ENCODE measurements around the gene PSMC5. TPM values are rescaled to one million over a fixed set of nuclear protein-coding genes. Genes with fewer than 3 reads are reported as not detected.
"Not testable (repeated sequence)": the region's sequence is repeated elsewhere in the genome, so short reads cannot be mapped to it uniquely, and the experiment has no call there.

Gene PSMC5
- total RNA-seq, 2 experiments from 2014 or later = 119 to 155 TPM

GRCh38 chr17:63835167-63835720 is 8.0 kb downstream of the PSMC5 start:
- H3K9me3 Mint-ChIP-seq = no peaks in the 10 kb centered on the region
- CTCF ChIA-PET = interaction anchor here (0.7 to 8.7 kb wide), 11 partner anchors 9 to 410 kb away, joined by 3 to 47 read pairs (median 4); partner anchors contain the start of genes CCDC47, DDX42 and SMARCD2
- H3K4me3 Mint-ChIP-seq = no peak overlapping the region
- H3K4me1 Mint-ChIP-seq = peaks cover 51% of the 10 kb centered on the region
- H3K36me3 Mint-ChIP-seq (ENCODE audit: low read depth) = peaks cover 53% of the 10 kb centered on the region
- DNase-seq = no peak
- H3K27me3 Mint-ChIP-seq = no peaks in the 10 kb centered on the region
- POLR2A ChIA-PET = no interaction called here
- H3K27ac Mint-ChIP-seq = peak overlapping the region; percentile 16

GRCh38 chr17:63836811-63837210 is 9.6 kb downstream of the PSMC5 start:
- ChIA-PET POLR2A (no interaction called here), CTCF (interaction anchor here (1.9 to 8.7 kb wide), 2 partner anchors 8 to 11 kb away, joined by 6 to 47 read pairs; no protein-coding TSS in a partner anchor)
- Mint-ChIP-seq H3K27ac (no peak overlapping the region), H3K27me3 (no peaks in the 10 kb centered on the region), H3K36me3 (ENCODE audit: low read depth) (peaks cover 44% of the 10 kb centered on the region), H3K4me3 (no peak overlapping the region), H3K9me3 (no peaks in the 10 kb centered on the region), H3K4me1 (peaks cover 48% of the 10 kb centered on the region)
- DNase-seq = no peak

- H3K27ac Mint-ChIP-seq = no peak overlapping the region
- H3K36me3 Mint-ChIP-seq (ENCODE audit: low read depth) = peaks cover 38% of the 10 kb centered on the region
- H3K9me3 Mint-ChIP-seq = no peaks in the 10 kb centered on the region
- DNase-seq = no peak
- H3K4me1 Mint-ChIP-seq = peaks cover 41% of the 10 kb centered on the region
- no peaks in the 10 kb centered on the region for H3K27me3 Mint-ChIP-seq
- H3K4me3 Mint-ChIP-seq = no peak overlapping the region
- ChIA-PET CTCF (interaction anchor here (0.8 to 8.7 kb wide), 4 partner anchors 9 to 13 kb away, joined by 3 to 47 read pairs (median 6); partner anchors contain the start of gene PSMC5), POLR2A (no interaction called here)
Observed at GRCh38 chr17:63837480-63837879, 10.2 kb downstream of the PSMC5 start.

GRCh38 chr17:63837962-63838600 is 10.8 kb downstream of the PSMC5 start:
- POLR2A ChIA-PET = interaction anchor here (1.0 to 1.1 kb wide), 2 partner anchors 9 to 12 kb away, joined by 3 to 4 read pairs; no protein-coding TSS in a partner anchor
- H3K36me3 Mint-ChIP-seq (ENCODE audit: low read depth) = peaks cover 37% of the 10 kb centered on the region
- no peaks in the 10 kb centered on the region for H3K9me3 Mint-ChIP-seq
- DNase-seq = no peak
- H3K27ac Mint-ChIP-seq = peak overlapping the region; percentile 5
- H3K4me1 Mint-ChIP-seq = peaks cover 40% of the 10 kb centered on the region
- no peak overlapping the region for H3K4me3 Mint-ChIP-seq
- CTCF ChIA-PET = interaction anchor here (0.6 to 8.7 kb wide), 6 partner anchors 10 to 68 kb away, joined by 3 to 47 read pairs (median 4); partner anchors contain the start of gene PSMC5
- H3K27me3 Mint-ChIP-seq = no peaks in the 10 kb centered on the region

GRCh38 chr17:63838631-63839171 is 11.5 kb downstream of the PSMC5 start:
- Mint-ChIP-seq H3K4me3 (peak overlapping the region; percentile 52), H3K36me3 (ENCODE audit: low read depth) (peaks cover 33% of the 10 kb centered on the region), H3K27me3 (no peaks in the 10 kb centered on the region), H3K9me3 (no peaks in the 10 kb centered on the region), H3K27ac (peak overlapping the region; percentile 82), H3K4me1 (peaks cover 42% of the 10 kb centered on the region)
- no peak for DNase-seq
- POLR2A ChIA-PET = interaction anchor here (1.0 to 1.1 kb wide), 2 partner anchors 10 to 12 kb away, joined by 3 to 4 read pairs; no protein-coding TSS in a partner anchor
- CTCF ChIA-PET = interaction anchor here (0.6 to 8.7 kb wide), 7 partner anchors 9 to 180 kb away, joined by 3 to 47 read pairs (median 4); partner anchors contain the start of gene PSMC5

- Mint-ChIP-seq H3K4me3 (peak overlapping the region; percentile 83), H3K36me3 (ENCODE audit: low read depth) (peaks cover 15% of the 10 kb centered on the region), H3K4me1 (peaks cover 42% of the 10 kb centered on the region), H3K27me3 (no peaks in the 10 kb centered on the region), H3K9me3 (no peaks in the 10 kb centered on the region), H3K27ac (peak overlapping the region; percentile 88)
- ChIA-PET CTCF (interaction anchor here (1.1 to 8.7 kb wide), 5 partner anchors 7 to 54 kb away, joined by 3 to 47 read pairs (median 6); no protein-coding TSS in a partner anchor), POLR2A (interaction anchor here (0.7 kb wide), 1 partner anchor 98 kb away, joined by 3 read pairs; no protein-coding TSS in a partner anchor)
- no peak for DNase-seq
Observed at GRCh38 chr17:63840591-63841349, 13.5 kb downstream of the PSMC5 start.

- ChIA-PET CTCF (interaction anchor here (0.6 to 8.7 kb wide), 7 partner anchors 6 to 62 kb away, joined by 3 to 47 read pairs (median 6); partner anchors contain the start of gene PSMC5), POLR2A (no interaction called here)
- Mint-ChIP-seq H3K4me1 (peaks cover 42% of the 10 kb centered on the region), H3K27ac (peak overlapping the region; percentile 88), H3K4me3 (peak overlapping the region; percentile 83), H3K36me3 (ENCODE audit: low read depth) (peaks cover 13% of the 10 kb centered on the region), H3K9me3 (no peaks in the 10 kb centered on the region), H3K27me3 (no peaks in the 10 kb centered on the region)
- peak; percentile 20 for DNase-seq
Observed at GRCh38 chr17:63841350-63842172, 14.3 kb downstream of the PSMC5 start.

GRCh38 chr17:63842173-63842539 is 14.9 kb downstream of the PSMC5 start:
- ChIA-PET CTCF (interaction anchor here (0.6 to 2.3 kb wide), 5 partner anchors 10 to 63 kb away, joined by 3 to 9 read pairs (median 3); partner anchors contain the start of gene PSMC5), POLR2A (no interaction called here)
- H3K27ac Mint-ChIP-seq = peak overlapping the region; percentile 88
- peaks cover 41% of the 10 kb centered on the region for H3K4me1 Mint-ChIP-seq
- no peak for DNase-seq
- H3K4me3 Mint-ChIP-seq = peak overlapping the region; percentile 83
- no peaks in the 10 kb centered on the region for H3K27me3 Mint-ChIP-seq
- H3K9me3 Mint-ChIP-seq = no peaks in the 10 kb centered on the region
- H3K36me3 Mint-ChIP-seq (ENCODE audit: low read depth) = peaks cover 9% of the 10 kb centered on the region

GRCh38 chr17:63842540-63843386 is 15.5 kb downstream of the PSMC5 start, which contains the start of gene SMARCD2:
Gene SMARCD2 (minus strand): TSS chr17:63842685. CDS start chr17:63842674, 11 bp downstream.
- peak; percentile 98 for DNase-seq
- H3K27me3 Mint-ChIP-seq = no peaks in the 10 kb centered on the region
- peaks cover 11% of the 10 kb centered on the region for H3K36me3 Mint-ChIP-seq (ENCODE audit: low read depth)
- ChIA-PET POLR2A (interaction anchor here (0.6 to 1.0 kb wide), 2 partner anchors 16 to 18 kb away, joined by 3 read pairs; partner anchors contain the start of gene PSMC5), CTCF (interaction anchor here (0.7 to 2.6 kb wide), 10 partner anchors 8 to 518 kb away, joined by 3 to 15 read pairs (median 3); partner anchors contain the start of gene MAP3K3)
- H3K4me1 Mint-ChIP-seq = peaks cover 42% of the 10 kb centered on the region
- peak within 1 kb of the TSS; percentile 89 for H3K4me3 Mint-ChIP-seq
- peaks cover under 1% of the 10 kb centered on the region for H3K9me3 Mint-ChIP-seq
- peak within 1 kb of the TSS; percentile 98 for H3K27ac Mint-ChIP-seq

GRCh38 chr17:63843387-63843888 is 16.2 kb downstream of the PSMC5 start:
- POLR2A ChIA-PET = interaction anchor here (0.6 to 1.0 kb wide), 4 partner anchors 16 to 142 kb away, joined by 3 to 7 read pairs (median 4); partner anchors contain the start of gene PSMC5

More at GRCh38 chr17:63843387-63843888, 16.2 kb downstream of the PSMC5 start:
- H3K27me3 Mint-ChIP-seq, H3K9me3 Mint-ChIP-seq: not testable (repeated sequence)
- CTCF ChIA-PET = interaction anchor here (0.5 to 2.6 kb wide), 13 partner anchors 8 to 518 kb away, joined by 3 to 15 read pairs (median 3); partner anchors contain the start of gene MAP3K3
- Mint-ChIP-seq H3K4me3 (peak overlapping the region; percentile 89), H3K36me3 (ENCODE audit: low read depth) (peaks cover 16% of the 10 kb centered on the region), H3K4me1 (peaks cover 43% of the 10 kb centered on the region), H3K27ac (peak overlapping the region; percentile 98)
- DNase-seq = peak; percentile 53
